HG03095 (cell line): ENCODE results near the gene SIX5.
A peak's percentile ranks its signal among the peaks of the same experiment; 100 is the strongest.

Experiments used
- ATAC-seq: cut with Tn5 transposase; IDR thresholded peaks from one replicate; pipeline ENCODE4 v1.9.1; 2021; ENCODE audit warnings: moderate library complexity; ENCODE audit not compliant: unreplicated experiment

SIX5 gene

DNA sequence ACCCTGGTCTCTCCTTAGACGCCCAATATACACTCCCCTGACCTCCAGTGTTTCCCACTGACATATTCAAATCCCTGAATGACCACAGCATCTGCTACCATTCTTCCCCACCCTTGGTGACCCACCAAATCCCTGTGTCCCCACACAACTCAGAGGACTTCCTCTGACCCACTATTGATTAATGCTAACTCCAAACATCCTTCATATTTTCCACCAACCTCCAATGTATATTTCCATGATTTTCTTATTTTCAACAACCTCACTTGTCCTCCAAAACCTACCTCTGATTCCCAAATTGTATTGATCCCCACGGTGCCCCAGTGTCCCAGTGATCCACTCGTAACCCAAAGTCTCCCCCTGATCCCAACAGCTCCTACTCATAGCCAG is 24.1 kb upstream of the SIX5 start:
- ATAC-seq = no peak

DNA sequence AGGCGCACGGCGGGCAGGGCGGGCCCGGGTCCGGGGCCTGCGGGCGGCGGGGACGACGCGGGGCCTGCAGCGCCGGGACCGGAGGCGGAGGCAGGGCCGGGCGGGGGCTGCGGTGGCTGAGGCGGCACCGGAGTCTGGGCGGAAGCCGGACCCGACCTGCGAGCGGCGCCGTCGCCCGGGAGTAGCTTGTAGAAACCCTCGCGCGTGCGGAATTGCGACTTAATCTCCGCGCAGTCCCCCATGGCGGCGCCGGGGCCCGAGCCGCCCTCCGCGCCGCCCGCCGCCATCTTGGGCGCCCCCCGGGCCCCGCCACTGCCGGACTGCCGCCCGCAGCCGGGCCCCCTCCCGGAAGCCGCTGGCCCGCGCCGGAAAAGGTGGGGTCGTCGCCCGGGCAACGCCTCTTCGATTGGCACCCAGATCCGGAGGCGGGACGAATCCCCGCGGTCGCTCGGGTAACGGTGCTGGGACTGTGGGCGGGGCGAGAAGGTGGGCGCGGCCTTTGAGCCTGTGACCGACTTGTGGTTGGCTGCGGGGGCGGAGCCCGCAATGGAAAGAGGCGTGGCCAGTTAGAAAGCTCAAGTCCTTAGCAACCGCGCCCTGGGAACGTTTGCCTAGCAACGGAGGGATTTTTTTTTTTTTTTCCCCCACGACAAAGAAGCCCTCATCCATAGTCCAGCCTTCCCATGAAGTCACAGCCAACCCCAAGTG is 23.6 kb upstream of the SIX5 start, which contains the start of gene DMWD:
DMWD (minus strand) TSS at position 376 of the 708 bp plus-strand sequence; CDS start at position 287, 89 bp downstream.
- peak; percentile 77 for ATAC-seq

DNA sequence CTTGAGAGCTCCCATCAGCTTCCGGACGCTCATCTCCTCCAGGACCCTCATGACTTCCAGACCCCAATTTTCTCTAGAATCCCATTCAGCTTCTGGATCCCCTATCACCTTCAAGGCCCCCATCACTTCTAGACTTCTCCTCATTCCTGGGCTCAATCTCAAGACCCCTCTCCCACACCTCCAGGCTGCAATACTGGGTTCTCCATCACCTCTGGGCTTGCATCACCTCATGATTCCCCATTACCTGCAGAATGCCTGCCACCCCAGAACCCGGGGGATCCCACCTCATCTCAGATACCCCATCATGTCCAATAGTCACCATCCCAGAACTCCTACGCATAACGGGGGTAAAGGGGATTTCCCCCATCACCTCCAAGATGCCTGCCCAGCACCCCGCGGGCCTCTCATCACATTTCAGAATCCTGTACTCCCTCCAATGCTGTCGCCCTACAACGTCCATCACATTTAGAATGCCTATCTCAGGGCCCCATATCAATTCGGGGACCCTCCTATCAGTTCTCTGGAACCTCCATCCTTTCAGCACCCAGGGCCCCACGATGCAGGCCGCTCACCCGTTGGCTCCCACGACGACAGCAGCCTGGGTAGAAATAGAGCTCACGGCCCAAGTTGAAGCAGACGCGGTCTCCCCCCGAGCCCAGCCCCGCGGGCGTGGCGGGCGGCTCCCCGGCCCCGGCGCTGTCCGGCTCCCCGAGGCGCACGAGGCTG is 22.9 kb upstream of the SIX5 start:
- peak; percentile 19 for ATAC-seq

DNA sequence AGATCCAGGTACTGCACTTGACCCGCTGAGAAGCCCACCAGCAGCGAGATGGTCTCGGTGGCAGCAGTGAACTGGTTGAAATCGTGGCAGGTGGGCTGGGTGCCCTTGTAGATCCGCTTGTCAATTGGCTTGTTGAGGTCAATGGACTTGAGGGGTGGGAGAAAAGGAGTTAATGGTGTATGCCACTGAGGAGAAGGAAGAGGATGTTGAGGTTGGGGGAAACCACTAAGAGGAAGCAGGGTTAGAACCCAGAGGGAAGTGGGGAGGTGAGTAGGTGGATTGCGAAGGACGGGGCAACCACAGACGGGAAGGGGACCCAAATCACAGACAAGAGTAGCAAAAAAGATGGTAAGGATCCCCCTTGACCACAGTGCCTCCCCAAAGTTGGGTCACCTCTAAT is 21.9 kb upstream of the SIX5 start:
- ATAC-seq = no peak

- ATAC-seq = no peak
Observed at GRCh38 chr19:45789035-45789786, 20.2 kb upstream of the SIX5 start.

- ATAC-seq = no peak
Observed at GRCh38 chr19:45786533-45786894, 17.5 kb upstream of the SIX5 start.

GRCh38 chr19:45785781-45786532 is 16.9 kb upstream of the SIX5 start:
- no peak for ATAC-seq

GRCh38 chr19:45785097-45785496 is 16.0 kb upstream of the SIX5 start:
- ATAC-seq = no peak

DNA sequence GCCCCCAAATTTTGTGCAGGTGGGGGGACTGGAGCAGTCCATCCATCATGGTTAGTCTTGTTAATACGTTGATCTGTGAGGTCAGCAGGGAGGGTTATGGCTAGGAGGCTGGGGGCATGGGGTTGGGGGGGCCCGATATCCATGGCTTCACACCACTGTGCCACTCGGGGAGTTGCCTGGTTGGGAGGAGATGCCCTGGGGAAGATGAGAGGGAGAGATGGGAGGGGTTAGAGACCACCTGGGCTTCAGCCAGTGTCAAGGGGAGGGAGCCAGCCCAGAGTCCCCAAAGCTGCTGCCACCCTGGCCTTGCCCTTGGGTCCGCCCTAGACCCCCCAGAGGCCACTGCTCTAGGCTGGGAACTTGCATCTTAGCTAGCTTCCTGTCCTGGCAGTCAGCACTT is 15.0 kb upstream of the SIX5 start:
- no peak for ATAC-seq

- ATAC-seq = no peak
Observed at GRCh38 chr19:45782820-45783785, 14.1 kb upstream of the SIX5 start.

- ATAC-seq = no peak
Observed at GRCh38 chr19:45782162-45782691, 13.2 kb upstream of the SIX5 start, which contains the start of gene DMPK. DMPK (minus strand) TSS chr19:45782490; CDS start chr19:45782352, 138 bp downstream.

DNA sequence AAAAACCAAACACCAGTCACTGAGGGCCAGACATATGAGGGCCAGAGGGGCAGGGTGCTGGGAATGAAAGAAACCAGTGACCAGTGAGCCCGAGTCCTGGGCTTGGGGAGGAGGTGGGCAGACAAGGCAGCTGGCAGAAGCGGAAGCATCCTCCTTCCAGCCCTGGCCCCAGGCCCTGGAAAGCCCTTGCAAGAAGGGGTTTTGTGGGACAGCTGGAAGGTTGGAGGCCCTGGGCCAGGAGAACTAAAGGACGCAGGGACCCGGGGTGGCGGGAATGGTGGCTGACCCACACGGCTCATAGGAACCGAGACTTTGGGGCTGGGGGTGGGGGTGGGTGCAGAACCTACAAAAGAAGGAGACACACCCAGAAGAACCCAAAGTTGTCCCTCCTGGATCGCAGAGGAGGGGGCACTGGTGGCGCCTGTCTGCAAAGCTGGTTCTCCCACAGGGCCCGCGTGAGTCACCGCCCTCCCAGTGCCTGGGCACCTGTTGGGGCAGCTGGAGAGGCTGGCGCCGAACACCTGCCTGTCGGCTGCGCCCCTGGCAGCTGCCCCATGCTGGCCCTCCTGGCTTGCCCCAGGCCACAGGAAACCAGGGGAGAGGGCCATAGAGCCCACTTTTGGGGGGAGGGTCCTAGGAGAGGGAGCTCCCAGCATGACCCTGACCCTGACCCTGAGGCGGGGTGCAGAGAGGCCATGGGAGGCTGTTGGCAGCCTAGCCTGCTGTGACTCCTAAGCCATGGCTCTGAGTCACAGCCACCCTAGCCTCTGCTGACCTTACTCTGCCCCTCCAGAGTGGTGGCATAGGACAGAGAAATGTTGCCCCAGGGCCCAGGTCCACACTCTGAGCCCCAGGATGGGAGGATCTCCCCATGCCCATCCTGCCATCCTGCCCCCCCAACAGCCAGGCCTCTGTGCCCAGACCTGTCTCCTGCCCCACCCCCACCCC is 12.4 kb upstream of the SIX5 start:
- no peak for ATAC-seq

- ATAC-seq = no peak
Observed at GRCh38 chr19:45780448-45781213, 11.6 kb upstream of the SIX5 start.

DNA sequence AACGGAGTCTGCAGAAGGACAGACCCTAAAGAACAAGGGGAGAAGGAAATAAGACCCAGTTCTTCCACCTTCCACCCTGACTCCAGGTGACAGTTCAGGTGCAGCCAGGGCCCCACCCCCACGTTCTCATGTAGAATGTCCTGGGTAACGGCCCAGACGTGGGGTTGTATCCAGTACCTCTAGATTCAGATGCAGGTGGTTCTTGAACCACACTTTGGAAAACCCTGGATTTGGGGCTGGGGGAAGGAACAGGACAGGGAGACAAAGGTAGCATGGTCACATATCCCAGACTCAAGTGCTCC is 11.0 kb upstream of the SIX5 start:
- no peak for ATAC-seq

GRCh38 chr19:45779231-45780145 is 10.4 kb upstream of the SIX5 start:
- ATAC-seq = peak; percentile 62

DNA sequence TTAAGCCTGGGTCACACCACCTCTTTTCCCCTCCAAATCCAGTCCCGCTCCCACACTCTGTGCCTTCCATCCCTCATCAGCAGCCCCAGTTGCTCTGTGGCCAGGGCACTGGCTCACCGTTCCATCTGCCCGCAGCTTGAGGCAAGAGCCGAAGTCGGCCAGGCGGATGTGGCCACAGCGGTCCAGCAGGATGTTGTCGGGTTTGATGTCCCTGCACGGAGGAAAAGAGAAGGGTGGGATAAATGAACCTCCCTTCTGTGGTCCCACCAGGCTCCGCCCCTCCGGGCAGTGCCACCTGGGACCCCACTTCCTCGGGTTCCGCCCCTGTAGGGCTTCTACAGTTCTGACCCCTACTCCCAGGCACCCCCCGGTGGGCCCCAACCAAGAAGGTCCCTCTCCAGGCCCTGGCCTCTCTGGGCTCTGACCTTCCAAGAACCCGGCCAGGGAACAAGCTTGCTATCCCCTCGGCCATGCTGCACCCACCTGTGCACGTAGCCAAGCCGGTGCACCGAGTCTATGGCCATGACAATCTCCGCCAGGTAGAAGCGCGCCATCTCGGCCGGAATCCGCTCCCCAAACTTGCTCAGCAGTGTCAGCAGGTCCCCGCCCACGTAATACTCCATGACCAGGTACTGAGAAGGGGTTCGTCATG is 9.1 kb upstream of the SIX5 start:
- ATAC-seq = no peak
